PC-3 (cell line): ENCODE data around the gene CLDN11. TPM values are rescaled to one million over a fixed set of nuclear protein-coding genes. Genes with fewer than 3 reads are reported as not detected.

ENCODE experiments used
- ATAC-seq: fragments of 200-7000 bp; cut with Tn5 transposase; 2 replicates; pipeline ENCODE4 v1.9.1; 2020; ENCODE audit warnings: mild to moderate bottlenecking, moderate library complexity
- BruUV-seq: library from RNA; stranded (reverse); fragments of 400-500 nt; replicated peaks from 2 replicates; lab custom pipeline; 2021; lab: Mats Ljungman, UMichigan
- CTCF ChIA-PET: fragments of 300-600 bp; sonication (Branson Sonifier 250); formaldehyde crosslinking; loops from one replicate; lab custom pipeline; 2022; ENCODE audit warnings: antibody characterized with exemption; lab: Charles Lee
- POLR2A ChIA-PET: fragments of 300-600 bp; sonication (Branson Sonifier 250); formaldehyde crosslinking; loops from one replicate; lab custom pipeline; 2022; ENCODE audit warnings: antibody characterized with exemption; ENCODE audit not compliant: unreplicated experiment; lab: Charles Lee
- DNase-seq: peaks from one replicate; pipeline ENCODE4 v3.0.0-alpha.2; 2015
- H2AFZ ChIP-seq: fragments of 300-600 bp; sonication (generic); 2 replicates; pipeline ENCODE4 v1.6.0; 2016; ENCODE audit warnings: antibody characterized with exemption, low read length
- H3F3A ChIP-seq: fragments of 300-600 bp; sonication (generic); one replicate; pipeline ENCODE4 v1.6.0; 2017; ENCODE audit warnings: antibody characterized with exemption, low read length, control low read depth, mild to moderate bottlenecking; ENCODE audit not compliant: unreplicated experiment
- H3K27ac ChIP-seq: fragments of 300-600 bp; sonication (generic); 2 replicates; pipeline ENCODE4 v1.5.1; 2016; ENCODE audit warnings: mild to moderate bottlenecking, low read length
- H3K27me3 ChIP-seq: fragments of 300-600 bp; sonication (generic); 2 replicates; pipeline ENCODE4 v1.6.1; 2016; ENCODE audit warnings: low read length, mixed read lengths
- H3K36me3 ChIP-seq: fragments of 300-600 bp; sonication (generic); 2 replicates; pipeline ENCODE4 v1.6.1; 2016; ENCODE audit warnings: low read depth, mixed run types, low read length, mixed read lengths
- H3K4me1 ChIP-seq: fragments of 300-600 bp; sonication (generic); 2 replicates; pipeline ENCODE4 v1.5.1; 2016; ENCODE audit warnings: low read length; ENCODE audit not compliant: insufficient read depth
- H3K4me2 ChIP-seq: fragments of 300-600 bp; sonication (generic); 2 replicates; pipeline ENCODE4 v1.6.0; 2016; ENCODE audit warnings: low read length
- H3K4me3 ChIP-seq: fragments of 300-600 bp; sonication (generic); 2 replicates; pipeline ENCODE4 v1.5.1; 2016; ENCODE audit warnings: mild to moderate bottlenecking, low read length, mixed read lengths
- H3K79me2 ChIP-seq: fragments of 300-600 bp; sonication (generic); 2 replicates; pipeline ENCODE4 v1.6.1; 2017; ENCODE audit warnings: low read length, mixed read lengths
- H3K9ac ChIP-seq: fragments of 300-600 bp; sonication (generic); 2 replicates; pipeline ENCODE4 v1.6.0; 2016; ENCODE audit warnings: mild to moderate bottlenecking, low read length
- H3K9me2 ChIP-seq: fragments of 300-600 bp; sonication (generic); replicated peaks from 2 replicates; pipeline ENCODE4 v1.6.1; 2016; ENCODE audit warnings: mixed run types, low read length, mixed read lengths
- H3K9me3 ChIP-seq: fragments of 300-600 bp; sonication (generic); 2 replicates; pipeline ENCODE4 v1.6.1; 2016; ENCODE audit warnings: low read length, mixed read lengths
- H4K20me1 ChIP-seq: fragments of 300-600 bp; sonication (generic); 2 replicates; pipeline ENCODE4 v1.6.1; 2016; ENCODE audit warnings: low read length, mixed read lengths
- EZH2 ChIP-seq: fragments of 300-600 bp; sonication (generic); IDR thresholded peaks from one replicate; pipeline ENCODE4 v1.6.1; 2017; ENCODE audit warnings: antibody characterized with exemption, mild to moderate bottlenecking, low read length; ENCODE audit not compliant: unreplicated experiment
- EZH2phosphoT487 ChIP-seq: fragments of 300-600 bp; sonication (generic); IDR thresholded peaks from 2 replicates; pipeline ENCODE4 v1.6.1; 2018; ENCODE audit warnings: mild to moderate bottlenecking, antibody characterized with exemption, low read length, borderline replicate concordance
- intact Hi-C: fragments of 100-400 bp; cut with micrococcal nuclease; formaldehyde crosslinking; loops from 2 replicates; pipeline ENCODE4 v1.9.0; 2023
- total RNA-seq: library from RNA; depleted of rRNA; stranded (reverse); fragments of >200 nt; gene quantifications from 2 replicates; pipeline ENCODE4 v1.2.3, GENCODE V29; 2014
- TF ChIP-seq, protein P1 (sequence below): fragments of 300-600 bp; sonication (generic); conservative IDR thresholded peaks from 2 replicates; pipeline ENCODE4 v1.5.1; 2017; ENCODE audit warnings: antibody characterized with exemption, low read depth, mild to moderate bottlenecking, low read length

The CLDN11 gene
- total RNA-seq, 1 experiment from 2014 or later: 32.0 TPM

DNA sequence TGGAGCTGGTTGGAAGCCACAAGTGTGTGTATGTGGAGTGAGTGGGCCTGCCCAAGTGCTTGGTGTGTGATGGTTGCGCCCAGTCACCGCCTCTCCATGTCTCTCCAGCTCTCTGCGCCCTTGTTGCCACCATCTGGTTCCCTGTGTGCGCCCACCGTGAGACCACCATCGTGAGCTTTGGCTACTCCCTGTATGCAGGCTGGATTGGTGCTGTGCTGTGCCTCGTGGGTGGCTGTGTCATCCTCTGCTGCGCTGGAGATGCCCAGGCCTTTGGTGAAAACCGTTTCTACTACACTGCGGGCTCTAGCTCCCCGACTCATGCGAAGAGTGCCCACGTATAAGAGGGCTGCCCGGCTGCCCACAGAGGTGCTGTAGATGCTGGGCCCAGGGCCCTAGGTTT lies 13.7 kb downstream of the CLDN11 start:
- Histone ChIP-seq H3K36me3 (0 out of 2 replicates have a peak, but pooled peaks cover 10% of the 10 kb centered on the region), H3K4me1 (no peaks in the 10 kb centered on the region), H3K4me3 (no peak overlapping the region), H3K79me2 (no peaks in the 10 kb centered on the region), H3F3A (no peaks in the 10 kb centered on the region), H3K27ac (no peak overlapping the region), H4K20me1 (no peaks in the 10 kb centered on the region), H2AFZ (no peak overlapping the region), H3K9ac (no peak overlapping the region), H3K9me3 (no peaks in the 10 kb centered on the region), H3K4me2 (no peak overlapping the region), H3K9me2 (no peaks in the 10 kb centered on the region), H3K27me3 (no peaks in the 10 kb centered on the region)
- intact Hi-C loops: no loop called here
- no peak for TF ChIP-seq EZH2
- no peak for TF ChIP-seq EZH2phosphoT487
- TF ChIP-seq, protein P1, sequence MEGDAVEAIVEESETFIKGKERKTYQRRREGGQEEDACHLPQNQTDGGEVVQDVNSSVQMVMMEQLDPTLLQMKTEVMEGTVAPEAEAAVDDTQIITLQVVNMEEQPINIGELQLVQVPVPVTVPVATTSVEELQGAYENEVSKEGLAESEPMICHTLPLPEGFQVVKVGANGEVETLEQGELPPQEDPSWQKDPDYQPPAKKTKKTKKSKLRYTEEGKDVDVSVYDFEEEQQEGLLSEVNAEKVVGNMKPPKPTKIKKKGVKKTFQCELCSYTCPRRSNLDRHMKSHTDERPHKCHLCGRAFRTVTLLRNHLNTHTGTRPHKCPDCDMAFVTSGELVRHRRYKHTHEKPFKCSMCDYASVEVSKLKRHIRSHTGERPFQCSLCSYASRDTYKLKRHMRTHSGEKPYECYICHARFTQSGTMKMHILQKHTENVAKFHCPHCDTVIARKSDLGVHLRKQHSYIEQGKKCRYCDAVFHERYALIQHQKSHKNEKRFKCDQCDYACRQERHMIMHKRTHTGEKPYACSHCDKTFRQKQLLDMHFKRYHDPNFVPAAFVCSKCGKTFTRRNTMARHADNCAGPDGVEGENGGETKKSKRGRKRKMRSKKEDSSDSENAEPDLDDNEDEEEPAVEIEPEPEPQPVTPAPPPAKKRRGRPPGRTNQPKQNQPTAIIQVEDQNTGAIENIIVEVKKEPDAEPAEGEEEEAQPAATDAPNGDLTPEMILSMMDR: no peak
- POLR2A ChIA-PET: no interaction called here
- DNase-seq (no peak), ATAC-seq (no peak)
- CTCF ChIA-PET: interaction anchor here (0.7 kb wide), 1 partner anchor 18 kb away, joined by 3 read pairs; no protein-coding TSS in a partner anchor
- no TSS peak for BruUV-seq

DNA sequence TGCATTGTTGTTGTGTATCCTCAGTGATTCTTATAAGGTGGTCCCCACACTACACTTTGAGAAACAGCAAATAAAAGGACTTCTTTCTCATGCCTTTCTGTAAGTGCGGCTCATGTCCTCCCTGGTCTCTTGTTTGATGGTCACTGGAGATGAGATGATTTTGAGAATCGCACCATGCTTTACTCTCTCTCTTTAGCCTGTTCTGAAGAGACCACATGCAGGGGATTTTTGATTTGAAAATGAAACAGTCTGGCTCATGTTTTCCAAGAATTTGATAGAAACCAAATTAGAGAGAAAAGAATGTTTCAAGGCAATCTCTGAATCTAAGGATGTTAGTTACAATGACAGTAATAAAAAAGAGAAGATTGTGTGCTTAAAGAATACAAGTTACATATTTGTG lies 18.0 kb downstream of the CLDN11 start:
- no peaks in the 10 kb centered on the region for H3K9me2 ChIP-seq
- H3K79me2 ChIP-seq: no peaks in the 10 kb centered on the region
- CTCF ChIA-PET: interaction anchor here (0.6 kb wide), 1 partner anchor 8 kb away, joined by 3 read pairs; no protein-coding TSS in a partner anchor
- H3K9ac ChIP-seq: no peak overlapping the region
- peaks cover 7% of the 10 kb centered on the region; the same call in 1 of the 2 replicates for H3K4me1 ChIP-seq
- no peaks in the 10 kb centered on the region for H4K20me1 ChIP-seq
- H3F3A ChIP-seq: no peaks in the 10 kb centered on the region
- POLR2A ChIA-PET: no interaction called here
- no peak overlapping the region for H2AFZ ChIP-seq
- TF ChIP-seq EZH2phosphoT487 (no peak), EZH2 (no peak)
- TF ChIP-seq, protein P1: no peak
- no peak for DNase-seq
- no TSS peak for BruUV-seq
- no peak overlapping the region for H3K4me3 ChIP-seq
- no peak overlapping the region for H3K4me2 ChIP-seq
- no peaks in the 10 kb centered on the region for H3K27me3 ChIP-seq
- no peak for ATAC-seq
- H3K36me3 ChIP-seq: 0 out of 2 replicates have a peak, but pooled peaks cover 10% of the 10 kb centered on the region
- intact Hi-C loops: no loop called here
- no peak overlapping the region for H3K27ac ChIP-seq
- H3K9me3 ChIP-seq: no peaks in the 10 kb centered on the region

DNA sequence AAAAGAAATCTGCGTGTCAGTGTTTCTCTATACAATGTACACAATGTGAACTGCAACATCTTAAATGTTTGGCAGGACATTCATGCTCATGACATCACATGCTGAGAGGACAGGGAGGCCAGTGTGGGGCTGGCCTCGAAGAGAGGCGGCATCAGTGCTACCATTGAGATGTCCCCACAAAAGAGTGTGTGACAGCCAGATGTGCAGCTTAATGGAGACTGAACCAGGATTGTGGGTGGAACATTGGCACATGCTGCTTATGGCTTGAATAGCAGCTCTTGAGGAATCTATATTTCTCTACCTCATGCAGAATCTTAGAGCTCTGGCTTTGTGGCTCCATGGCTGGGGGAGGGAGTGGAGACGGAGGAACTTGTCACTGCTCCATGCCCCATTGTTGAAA lies 18.5 kb downstream of the CLDN11 start:
- CTCF ChIA-PET: no interaction called here
- no TSS peak for BruUV-seq

More for the DNA sequence above, 18.5 kb downstream of the CLDN11 start:
- Histone ChIP-seq H2AFZ (no peak overlapping the region), H3K4me1 (peaks cover 7% of the 10 kb centered on the region; the same call in 1 of the 2 replicates), H4K20me1 (no peaks in the 10 kb centered on the region), H3K9ac (no peak overlapping the region), H3K4me3 (no peak overlapping the region), H3K9me3 (no peaks in the 10 kb centered on the region), H3K27me3 (no peaks in the 10 kb centered on the region), H3K27ac (no peak overlapping the region), H3F3A (no peaks in the 10 kb centered on the region), H3K9me2 (no peaks in the 10 kb centered on the region), H3K36me3 (0 out of 2 replicates have a peak, but pooled peaks cover 10% of the 10 kb centered on the region), H3K79me2 (no peaks in the 10 kb centered on the region), H3K4me2 (no peak overlapping the region)
- no peak for TF ChIP-seq EZH2phosphoT487
- TF ChIP-seq, protein P1: no peak
- no peak for TF ChIP-seq EZH2
- DNase-seq (no peak), ATAC-seq (no peak)
- intact Hi-C loops: no loop called here
- POLR2A ChIA-PET: no interaction called here
